Astrocyte (in vitro differentiated cells and primary cell): ENCODE results near the gene AP4B1.

ENCODE experiments used
- CTCF ChIP-seq: IDR thresholded peaks from 2 replicates; pipeline ENCODE4 v1.5.1; 2011; ENCODE audit warnings: low read depth, mild to moderate bottlenecking, inconsistent platforms, low read length, moderate library complexity; ENCODE audit not compliant: insufficient read depth
- EZH2 ChIP-seq: IDR thresholded peaks from 2 replicates; pipeline ENCODE4 v1.6.1; 2012; ENCODE audit warnings: mild to moderate bottlenecking, low read length, inconsistent platforms; ENCODE audit not compliant: insufficient read depth

GRCh38 chr1:113935176-113935575 lies 30.6 kb upstream of the AP4B1 start:
- TF ChIP-seq CTCF (no peak), EZH2 (no peak)
